Fibroblast of villous mesenchyme (primary cell): ENCODE results near the gene ABCA13. TPM values are rescaled to one million over a fixed set of nuclear protein-coding genes. Genes with fewer than 3 reads are reported as not detected.

Experiments
- DNase-seq: peaks from one replicate; pipeline ENCODE4 v3.0.0-alpha.2; 2010; ENCODE audit warnings: low read depth
- H3K4me3 ChIP-seq: 2 replicates; pipeline ENCODE4 v1.5.1; 2011; ENCODE audit warnings: low read depth, mild to moderate bottlenecking, low read length
- total RNA-seq: library from RNA; depleted of rRNA; stranded (reverse); fragments of >200 nt; gene quantifications from 2 replicates; pipeline ENCODE4 v1.2.3, GENCODE V29; 2012
- TF ChIP-seq, protein P1 (sequence below): IDR thresholded peaks from 2 replicates; pipeline ENCODE4 v1.5.1; 2012; ENCODE audit warnings: low read depth, mild to moderate bottlenecking, low read length; ENCODE audit not compliant: insufficient read depth

Gene ABCA13
- total RNA-seq, 1 donor: not detected

DNA sequence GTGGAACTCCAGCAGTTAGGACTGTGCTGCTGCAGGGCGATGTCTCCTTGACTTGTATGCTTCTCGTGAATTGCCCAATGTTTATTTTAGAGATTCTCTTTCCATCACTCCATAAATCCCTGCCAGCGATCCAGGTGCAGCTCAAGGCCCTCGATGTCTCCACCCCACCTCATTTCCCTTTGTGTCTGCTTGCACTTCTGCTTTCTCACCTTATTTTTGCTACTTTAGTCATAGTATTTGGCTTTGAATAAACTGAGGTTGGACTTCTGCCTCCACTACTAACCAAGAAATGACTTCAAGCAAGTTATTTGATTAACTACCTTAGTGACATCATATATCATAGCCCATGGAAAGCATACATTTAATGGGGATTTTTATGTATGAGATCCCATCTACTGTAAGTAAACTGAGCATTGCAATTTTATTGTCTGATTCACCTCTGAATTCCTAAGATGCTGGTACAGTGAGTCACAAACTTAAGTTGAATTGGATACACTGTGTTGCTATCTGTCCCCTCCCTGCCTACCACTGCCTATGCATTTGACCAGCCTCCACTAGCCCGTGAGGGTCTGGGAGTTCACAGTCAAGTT lies 255.8 kb downstream of the ABCA13 start:
- H3K4me3 ChIP-seq: no peak overlapping the region
- TF ChIP-seq, protein P1, sequence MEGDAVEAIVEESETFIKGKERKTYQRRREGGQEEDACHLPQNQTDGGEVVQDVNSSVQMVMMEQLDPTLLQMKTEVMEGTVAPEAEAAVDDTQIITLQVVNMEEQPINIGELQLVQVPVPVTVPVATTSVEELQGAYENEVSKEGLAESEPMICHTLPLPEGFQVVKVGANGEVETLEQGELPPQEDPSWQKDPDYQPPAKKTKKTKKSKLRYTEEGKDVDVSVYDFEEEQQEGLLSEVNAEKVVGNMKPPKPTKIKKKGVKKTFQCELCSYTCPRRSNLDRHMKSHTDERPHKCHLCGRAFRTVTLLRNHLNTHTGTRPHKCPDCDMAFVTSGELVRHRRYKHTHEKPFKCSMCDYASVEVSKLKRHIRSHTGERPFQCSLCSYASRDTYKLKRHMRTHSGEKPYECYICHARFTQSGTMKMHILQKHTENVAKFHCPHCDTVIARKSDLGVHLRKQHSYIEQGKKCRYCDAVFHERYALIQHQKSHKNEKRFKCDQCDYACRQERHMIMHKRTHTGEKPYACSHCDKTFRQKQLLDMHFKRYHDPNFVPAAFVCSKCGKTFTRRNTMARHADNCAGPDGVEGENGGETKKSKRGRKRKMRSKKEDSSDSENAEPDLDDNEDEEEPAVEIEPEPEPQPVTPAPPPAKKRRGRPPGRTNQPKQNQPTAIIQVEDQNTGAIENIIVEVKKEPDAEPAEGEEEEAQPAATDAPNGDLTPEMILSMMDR: no peak
- DNase-seq: peak; percentile 4

DNA sequence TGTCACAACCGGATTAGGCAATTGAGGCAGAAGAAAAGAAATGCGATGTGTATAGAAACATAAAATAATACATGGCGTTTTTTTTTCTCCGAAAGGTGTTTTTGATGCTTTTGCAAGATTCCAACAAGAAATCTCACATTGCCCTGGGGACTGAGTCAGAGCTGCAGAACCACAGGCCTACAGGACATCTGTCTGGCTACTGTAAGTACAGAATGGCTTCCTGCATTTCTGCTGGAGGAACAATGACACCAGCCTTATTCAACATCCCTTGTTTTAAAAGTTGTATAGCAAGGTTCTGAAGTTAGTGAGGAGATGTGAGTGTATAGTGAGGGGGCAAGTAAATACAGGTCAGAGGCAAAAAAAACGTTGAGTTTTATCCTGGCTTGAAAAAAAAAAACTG lies 256.4 kb downstream of the ABCA13 start:
- DNase-seq: no peak
- TF ChIP-seq, protein P1: no peak
- no peak overlapping the region for H3K4me3 ChIP-seq

DNA sequence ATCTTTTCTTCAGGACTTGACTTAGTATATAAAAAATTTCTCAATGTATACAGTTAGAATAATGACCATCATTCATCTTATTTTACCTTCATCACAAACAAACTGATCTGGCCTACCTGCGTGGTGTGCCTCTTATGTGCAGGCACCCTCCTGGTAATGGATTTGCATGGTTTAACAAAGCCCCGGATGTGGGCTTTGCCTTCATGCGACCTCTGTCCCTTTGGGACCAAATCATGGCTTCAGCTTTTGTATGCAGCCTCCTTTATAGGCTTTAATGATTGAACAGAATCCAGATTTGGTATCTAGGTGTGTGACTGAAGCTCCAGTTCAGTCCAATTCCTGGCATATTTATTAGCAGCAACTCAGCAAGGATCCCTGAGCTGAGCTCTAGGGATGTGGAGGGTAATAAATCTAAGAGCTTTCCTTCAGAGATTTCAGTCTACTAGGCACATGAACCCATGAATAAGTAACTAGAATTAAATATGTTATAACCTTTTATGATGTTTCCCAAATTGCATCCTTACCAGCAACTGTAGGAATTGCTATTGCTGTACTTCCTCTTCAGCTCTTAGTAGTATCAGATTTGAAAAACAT lies 256.9 kb downstream of the ABCA13 start:
- H3K4me3 ChIP-seq: no peak overlapping the region
- TF ChIP-seq, protein P1: no peak
- DNase-seq: no peak

DNA sequence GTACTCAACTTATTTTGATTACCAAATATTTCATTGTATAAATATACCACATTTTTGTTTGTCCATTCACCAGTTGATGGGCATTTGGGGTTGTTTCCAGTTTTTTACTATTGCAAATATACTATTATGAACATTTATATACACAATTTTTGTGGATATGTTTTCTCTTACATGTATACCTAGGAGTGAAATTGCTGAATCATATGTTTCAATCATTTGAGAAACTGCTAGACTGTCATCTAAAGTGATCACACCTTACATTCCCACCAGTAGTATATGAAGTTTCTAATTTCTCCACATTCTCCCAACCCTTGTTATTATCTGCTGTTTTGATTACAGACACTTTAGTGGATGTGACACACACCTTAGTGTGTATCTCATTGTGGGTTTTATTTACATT lies 257.9 kb downstream of the ABCA13 start:
- no peak overlapping the region for H3K4me3 ChIP-seq
- TF ChIP-seq, protein P1: no peak
- no peak for DNase-seq

DNA sequence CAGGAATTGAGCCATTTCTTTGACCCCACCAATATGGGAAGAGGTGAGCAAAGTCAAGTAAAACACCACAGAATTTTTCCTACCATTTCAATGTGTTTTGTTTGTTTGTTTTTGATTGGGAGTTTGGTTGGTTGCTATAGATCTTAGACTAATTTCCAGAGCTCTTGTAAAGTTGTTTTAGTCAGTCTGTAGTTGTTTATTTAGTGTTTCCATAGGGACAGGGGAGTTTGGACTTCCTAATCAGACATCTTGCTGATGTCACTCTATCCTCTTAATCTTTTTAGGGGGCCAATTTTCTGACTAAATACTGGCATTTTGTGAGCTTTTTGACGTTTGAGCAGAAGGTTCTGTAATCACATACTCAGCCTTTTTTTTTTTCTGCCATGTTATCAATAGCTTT lies 266.9 kb downstream of the ABCA13 start:
- no peak overlapping the region for H3K4me3 ChIP-seq
- no peak for DNase-seq
- TF ChIP-seq, protein P1: no peak

DNA sequence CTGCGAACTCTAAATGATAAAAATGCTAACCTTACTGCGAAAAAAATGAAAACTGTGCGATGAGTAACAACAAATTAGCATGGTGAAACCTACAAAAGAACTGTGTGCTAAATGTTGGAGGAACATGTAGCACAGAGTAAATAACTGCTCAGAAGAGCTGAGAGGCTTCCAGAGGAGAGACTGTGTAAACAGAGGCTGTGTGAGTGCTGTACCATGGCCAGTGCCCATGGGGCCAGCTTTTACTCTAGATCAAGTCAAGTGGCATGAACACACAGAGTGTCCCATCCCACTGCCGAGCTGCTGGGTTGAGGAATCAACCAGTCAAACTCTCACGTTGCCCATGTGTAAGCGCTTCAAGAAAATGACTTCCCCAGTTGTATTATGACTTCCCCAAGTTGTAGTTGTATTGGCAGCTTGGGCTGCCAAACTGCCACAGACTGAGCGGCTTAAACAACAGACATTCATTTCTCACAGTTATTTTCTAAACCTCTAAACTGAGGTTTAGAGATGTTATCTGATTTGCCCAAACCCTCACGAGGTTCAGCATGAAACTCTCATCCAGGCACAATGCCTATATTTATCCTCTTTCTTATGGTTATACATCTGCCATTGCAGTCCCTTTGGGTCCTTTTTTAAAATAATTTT lies 270.7 kb downstream of the ABCA13 start:
- DNase-seq: no peak
- TF ChIP-seq, protein P1: no peak

DNA sequence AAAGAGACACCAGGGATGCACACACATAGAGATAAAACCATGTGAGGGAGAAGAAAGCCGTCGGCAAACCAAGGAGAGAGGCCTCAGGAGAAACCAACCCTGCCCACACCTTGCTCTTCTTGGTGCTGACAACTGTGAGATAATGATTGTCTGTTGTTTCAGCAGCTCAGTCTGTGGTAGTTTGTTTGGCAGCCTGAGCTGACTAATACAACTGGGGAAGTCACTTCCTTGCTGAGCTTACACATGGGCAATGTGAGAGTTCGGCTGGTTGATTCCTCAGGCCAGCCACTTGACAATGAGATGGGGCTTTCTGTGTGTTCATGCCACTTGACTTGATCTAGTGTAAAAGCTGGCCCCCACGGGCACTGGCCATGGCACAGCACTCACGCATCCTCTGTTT lies 271.8 kb downstream of the ABCA13 start:
- no peak for DNase-seq
- no peak overlapping the region for H3K4me3 ChIP-seq
- TF ChIP-seq, protein P1: no peak

More for the DNA sequence above, 270.7 kb downstream of the ABCA13 start:
- H3K4me3 ChIP-seq: no peak overlapping the region
